NT2/D1 (cell line): Measurements from ENCODE around the gene USP12.

Experiments
- DNase-seq: peaks from one replicate; pipeline ENCODE4 v3.0.0-alpha.2; 2011; ENCODE audit warnings: low read depth, low spot score
- H3K27me3 ChIP-seq: 2 replicates; pipeline ENCODE4 v1.6.0; 2011; ENCODE audit warnings: mild to moderate bottlenecking; ENCODE audit not compliant: insufficient read length, insufficient read depth
- H3K36me3 ChIP-seq: 2 replicates; pipeline ENCODE4 v1.6.1; 2011; ENCODE audit warnings: mild to moderate bottlenecking, low read length, mixed read lengths; ENCODE audit not compliant: insufficient read depth, insufficient read length
- H3K4me1 ChIP-seq: 2 replicates; pipeline ENCODE4 v1.5.1; 2011; ENCODE audit not compliant: insufficient read depth, insufficient read length
- H3K4me3 ChIP-seq: 2 replicates; pipeline ENCODE4 v1.5.1; 2011; ENCODE audit warnings: low read depth; ENCODE audit not compliant: insufficient read length
- H3K9ac ChIP-seq: 2 replicates; pipeline ENCODE4 v1.6.0; 2011; ENCODE audit warnings: low read depth; ENCODE audit not compliant: insufficient read length
- H3K9me3 ChIP-seq: 2 replicates; pipeline ENCODE4 v1.5.1; 2011; ENCODE audit warnings: mild to moderate bottlenecking, low read length; ENCODE audit not compliant: insufficient read depth
- SUZ12 ChIP-seq: IDR thresholded peaks from 2 replicates; pipeline ENCODE4 v1.6.1; 2011; ENCODE audit not compliant: insufficient read length, insufficient read depth; ENCODE audit errors: extremely low read depth
- YY1 ChIP-seq: IDR thresholded peaks from 2 replicates; pipeline ENCODE4 v1.6.1; 2011; ENCODE audit not compliant: insufficient read length, insufficient read depth
- ZNF274 ChIP-seq: IDR thresholded peaks from 2 replicates; pipeline ENCODE4 v1.6.1; 2011; ENCODE audit warnings: mild to moderate bottlenecking, low read depth, low read length

Gene USP12

DNA sequence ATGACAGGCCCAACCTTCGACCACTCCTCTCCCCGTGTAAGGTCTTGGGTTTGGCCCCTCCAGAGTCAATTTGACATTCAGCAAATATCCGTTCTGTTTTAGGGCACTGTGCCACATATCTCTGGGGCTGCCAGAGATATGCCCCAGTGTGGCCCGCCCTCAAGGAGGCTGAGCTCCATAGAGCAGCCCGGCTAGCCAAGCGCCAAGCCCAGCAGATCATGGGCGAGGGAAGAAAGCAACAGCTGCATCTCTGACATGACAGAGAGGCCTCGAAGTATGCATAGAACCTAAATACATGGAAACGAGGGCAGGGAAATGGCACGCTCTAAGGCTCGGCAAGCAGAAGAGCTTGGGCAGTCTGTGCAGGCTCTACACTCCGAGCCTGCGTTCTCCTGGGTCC, 124.5 kb downstream of the USP12 start:
- Histone ChIP-seq H3K36me3 (no peaks in the 10 kb centered on the region), H3K9me3 (no peaks in the 10 kb centered on the region), H3K27me3 (no peaks in the 10 kb centered on the region), H3K4me1 (peaks cover 4% of the 10 kb centered on the region), H3K4me3 (no peak overlapping the region), H3K9ac (no peak overlapping the region)
- TF ChIP-seq ZNF274 = no peak
- TF ChIP-seq SUZ12 = no peak
- no peak for TF ChIP-seq YY1
- no peak for DNase-seq

DNA sequence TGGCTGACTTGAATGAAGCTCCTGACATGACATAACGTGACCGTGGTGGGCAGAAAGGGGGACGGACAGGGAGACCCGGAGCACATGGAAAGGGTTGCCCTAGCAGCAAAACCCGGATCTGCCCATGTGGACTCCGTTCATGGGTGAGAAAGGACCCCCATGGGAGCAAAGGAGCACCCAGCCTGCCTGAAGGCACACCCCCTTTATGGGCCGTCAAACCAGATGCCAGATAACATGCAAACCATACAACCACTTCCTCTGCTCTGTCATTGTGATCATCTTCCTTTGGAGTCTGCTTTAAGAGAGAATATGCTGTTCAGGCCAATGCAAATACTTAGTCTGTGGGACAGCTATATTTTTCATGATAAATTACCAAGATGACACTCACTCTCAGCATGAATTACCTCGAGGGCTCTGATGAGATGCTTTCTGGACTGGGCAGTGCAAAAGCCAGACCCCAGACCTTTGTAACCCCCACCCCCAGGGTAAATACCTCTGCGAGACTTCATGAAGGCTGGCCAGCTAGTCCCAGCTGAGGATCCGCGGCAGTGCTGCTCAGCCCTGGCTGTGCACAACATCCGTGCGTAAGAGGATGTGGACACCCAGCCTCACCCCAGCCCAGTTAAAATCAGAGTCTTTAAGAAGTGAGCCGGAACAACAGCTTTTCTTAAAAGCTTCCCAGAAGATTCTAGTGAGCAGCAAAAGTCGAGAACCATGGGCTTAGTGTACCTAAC, 126.6 kb downstream of the USP12 start:
- peaks cover 11% of the 10 kb centered on the region for H3K4me1 ChIP-seq
- H3K36me3 ChIP-seq = no peaks in the 10 kb centered on the region
- H3K4me3 ChIP-seq = no peak overlapping the region
- H3K9me3 ChIP-seq = no peaks in the 10 kb centered on the region
- no peak overlapping the region for H3K9ac ChIP-seq
- no peaks in the 10 kb centered on the region for H3K27me3 ChIP-seq
- no peak for TF ChIP-seq ZNF274
- no peak for TF ChIP-seq YY1
- TF ChIP-seq SUZ12 = no peak
- DNase-seq = no peak

DNA sequence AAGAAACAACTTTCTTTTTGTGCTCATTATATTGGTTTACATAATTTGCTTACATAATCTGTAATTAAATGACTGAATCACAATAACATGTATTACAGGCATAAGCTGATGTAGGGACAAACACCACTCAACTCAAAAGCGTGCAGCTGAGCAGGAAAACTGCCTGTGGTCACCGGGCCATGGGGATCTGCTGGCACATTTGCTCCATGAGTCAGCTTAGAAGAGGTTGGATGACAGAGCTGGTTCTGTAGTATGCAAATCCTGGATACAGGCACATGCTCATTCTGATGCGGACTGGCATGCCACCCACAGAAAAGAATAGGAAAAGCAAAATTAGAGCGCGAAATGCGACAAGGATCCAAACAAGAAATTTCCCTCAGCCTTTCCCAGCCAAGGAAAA, 128.6 kb downstream of the USP12 start:
- no peak overlapping the region for H3K4me3 ChIP-seq
- no peak for TF ChIP-seq SUZ12
- no peak for TF ChIP-seq YY1
- TF ChIP-seq ZNF274 = no peak
- H3K9ac ChIP-seq = no peak overlapping the region
- H3K4me1 ChIP-seq = peaks cover 11% of the 10 kb centered on the region
- DNase-seq = peak; percentile 28
- H3K36me3 ChIP-seq = no peaks in the 10 kb centered on the region
- H3K9me3 ChIP-seq = no peaks in the 10 kb centered on the region
- no peaks in the 10 kb centered on the region for H3K27me3 ChIP-seq

DNA sequence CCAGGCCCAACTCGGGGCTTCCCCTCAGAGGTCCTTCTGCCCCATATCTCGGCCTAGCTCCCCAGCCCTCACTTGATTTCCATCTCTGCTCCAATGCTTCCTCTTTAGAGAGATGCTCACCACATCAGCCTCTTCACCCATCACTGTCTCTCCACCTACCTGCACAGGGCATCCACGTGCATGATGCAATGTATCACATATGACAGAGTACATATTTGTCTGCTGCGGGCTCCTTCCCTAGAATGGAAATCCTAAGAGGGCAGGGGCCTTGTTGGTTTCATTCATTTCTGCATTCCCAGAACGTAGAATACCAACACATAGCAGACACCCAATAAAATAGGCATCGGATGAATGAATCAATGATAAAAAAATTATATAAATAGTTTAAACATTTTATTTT, 130.3 kb downstream of the USP12 start:
- peaks cover 11% of the 10 kb centered on the region for H3K4me1 ChIP-seq
- no peak for TF ChIP-seq ZNF274
- no peak for TF ChIP-seq YY1
- TF ChIP-seq SUZ12 = no peak

DNA sequence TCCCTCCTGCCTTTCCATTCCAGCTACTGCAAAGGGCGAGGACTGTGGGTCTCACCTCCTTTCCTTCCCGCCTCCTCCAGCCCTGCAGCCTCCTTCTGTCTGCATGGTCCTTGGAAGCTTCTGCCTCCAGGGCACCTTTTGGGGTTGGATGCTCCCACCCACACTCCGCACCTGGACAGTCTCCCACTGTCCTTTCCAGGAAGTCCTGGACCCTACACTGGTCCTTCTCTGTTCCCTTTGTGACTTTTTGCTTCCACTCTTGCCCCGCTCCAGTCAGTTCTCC, 130.8 kb downstream of the USP12 start:
- no peak for TF ChIP-seq YY1
- TF ChIP-seq ZNF274 = no peak
- no peak for TF ChIP-seq SUZ12
- H3K4me1 ChIP-seq = peaks cover 16% of the 10 kb centered on the region
- no peaks in the 10 kb centered on the region for H3K27me3 ChIP-seq
- no peak for DNase-seq
- no peaks in the 10 kb centered on the region for H3K9me3 ChIP-seq
- H3K4me3 ChIP-seq = no peak overlapping the region
- H3K9ac ChIP-seq = peak overlapping the region; percentile 42
- no peaks in the 10 kb centered on the region for H3K36me3 ChIP-seq

More for the DNA sequence above, 130.3 kb downstream of the USP12 start:
- H3K27me3 ChIP-seq = no peaks in the 10 kb centered on the region
- H3K36me3 ChIP-seq = no peaks in the 10 kb centered on the region
- DNase-seq = no peak
- H3K9me3 ChIP-seq = no peaks in the 10 kb centered on the region
- no peak overlapping the region for H3K9ac ChIP-seq
- H3K4me3 ChIP-seq = no peak overlapping the region

DNA sequence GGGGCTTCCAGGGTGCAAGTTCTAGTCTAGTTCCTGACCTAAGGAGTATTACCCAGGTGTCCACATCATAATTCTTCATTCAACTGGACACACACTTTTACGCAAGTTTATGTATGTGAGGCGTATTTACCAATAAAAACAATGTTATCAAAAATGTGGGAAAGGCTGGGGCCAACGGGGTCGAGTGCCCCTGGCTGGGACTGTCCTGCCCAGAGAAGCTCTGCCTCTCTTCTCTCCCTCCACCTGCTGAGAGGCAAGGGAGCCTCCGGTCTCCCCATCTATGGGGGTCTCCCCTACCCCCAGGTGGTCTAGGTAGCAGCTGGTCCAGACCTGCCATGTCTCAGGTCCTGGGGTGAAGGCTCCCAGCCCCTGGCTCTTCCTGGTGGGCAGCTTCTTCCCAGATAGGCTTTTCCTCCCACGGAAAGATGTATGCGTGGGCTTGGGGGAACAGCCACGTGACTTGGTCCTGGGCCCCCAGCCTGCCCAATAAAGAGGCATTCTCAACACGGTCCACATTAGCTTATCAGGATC, 132.4 kb downstream of the USP12 start:
- Histone ChIP-seq H3K27me3 (no peaks in the 10 kb centered on the region), H3K36me3 (no peaks in the 10 kb centered on the region), H3K9me3 (no peaks in the 10 kb centered on the region), H3K4me1 (peaks cover 13% of the 10 kb centered on the region), H3K4me3 (no peak overlapping the region), H3K9ac (no peak overlapping the region)
- TF ChIP-seq ZNF274 (no peak), SUZ12 (no peak), YY1 (no peak)
- DNase-seq = no peak

DNA sequence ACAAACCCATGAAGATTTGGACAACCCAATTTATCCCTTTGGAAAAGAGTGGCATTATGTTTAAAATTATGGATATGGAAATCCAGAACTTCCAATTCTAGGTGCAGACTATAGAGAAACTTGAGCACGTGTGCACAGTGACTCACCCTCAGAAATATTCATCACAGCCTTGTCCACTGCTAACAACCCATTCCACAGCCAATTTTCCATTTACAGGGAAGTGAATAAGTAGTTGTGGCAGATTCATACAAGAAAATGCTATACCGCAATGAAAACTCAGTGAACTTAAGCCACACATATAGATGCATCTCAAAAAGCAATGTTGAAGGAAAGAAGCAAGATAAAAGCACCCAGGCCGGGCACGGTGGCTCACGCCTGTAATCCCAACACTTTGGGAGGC, 133.3 kb downstream of the USP12 start:
- no peak for DNase-seq

More for the DNA sequence above, 133.3 kb downstream of the USP12 start:
- no peak overlapping the region for H3K9ac ChIP-seq
- no peak overlapping the region for H3K4me3 ChIP-seq
- peaks cover 13% of the 10 kb centered on the region for H3K4me1 ChIP-seq
- H3K36me3 ChIP-seq = no peaks in the 10 kb centered on the region
- H3K9me3 ChIP-seq = no peaks in the 10 kb centered on the region
- no peaks in the 10 kb centered on the region for H3K27me3 ChIP-seq
- TF ChIP-seq SUZ12 = no peak
- TF ChIP-seq YY1 = no peak
- TF ChIP-seq ZNF274 = no peak
